K562 (cell line): Measurements from ENCODE around the gene ADCY5. TPM values are rescaled to one million over a fixed set of nuclear protein-coding genes. Genes with fewer than 3 reads are reported as not detected.

ENCODE experiments used
- IFI16 ChIP-seq: fragments of 250-450 bp; sonication (Bioruptor Pico); IDR thresholded peaks from 2 replicates; pipeline ENCODE4 v2.1.2; 2022; ENCODE audit warnings: mild to moderate bottlenecking, inconsistent platforms
- ZNF263 ChIP-seq: sonication (generic); formaldehyde crosslinking; IDR thresholded peaks from 2 replicates; pipeline ENCODE4 v1.8.0; 2022; ENCODE audit warnings: mild to moderate bottlenecking, missing genetic modification reagents, borderline replicate concordance
- polyA plus RNA-seq, 8 experiments: library from polyadenylated mRNA; depleted of rRNA in 4 of 8; stranded (reverse) in 5 of 8; unstranded in 3 of 8; fragments of >200 nt; fragmentation: Nextera tagmentation in 2 of 8; fragmentation: Illumina TruSeq in 1 of 8; extraction: Ambion mirVana in 2 of 8; extraction: Trizol in 1 of 8; gene quantifications; 2 replicates each; pipeline versions ENCODE4 v1.2.1 to v1.2.3, GENCODE V29; 2011 to 2014; ENCODE audit warnings: inconsistent platforms in 1 of 8, missing spikeins in 1 of 8
- total RNA-seq, 7 experiments: library from RNA; depleted of rRNA in 6 of 7; stranded (reverse); fragments of >200 nt in 6 of 7; fragmentation: Illumina TruSeq in 2 of 7; extraction: Trizol in 2 of 7; gene quantifications; 2 replicates each; pipeline versions ENCODE4 v1.2.1 to v1.2.3, GENCODE V29; 2011 to 2021; ENCODE audit warnings: low replicate concordance in 1 of 7
- TF ChIP-seq, protein P1 (sequence below): fragments of 450-650 bp; IDR thresholded peaks from 2 replicates; pipeline ENCODE4 v1.6.1; 2016; ENCODE audit warnings: mild to moderate bottlenecking, moderate library complexity
- TF ChIP-seq, protein P2 (sequence below), 2 experiments: fragments of 450-650 bp in 1 of 2; sonication (generic) in 1 of 2; formaldehyde crosslinking in 1 of 2; IDR thresholded peaks; 2 replicates each; pipeline versions ENCODE4 v1.7.1 to v1.9.0; 2016 to 2022; ENCODE audit warnings: inconsistent platforms in 1 of 2, mild to moderate bottlenecking in 1 of 2, missing genetic modification reagents in 1 of 2

The ADCY5 gene
- total and polyA plus RNA-seq, 9 of the 15 experiments (the other 6 are each of a cell fraction or from before 2014, with no cell fraction given) = under 0.01 TPM; not detected in 8

DNA sequence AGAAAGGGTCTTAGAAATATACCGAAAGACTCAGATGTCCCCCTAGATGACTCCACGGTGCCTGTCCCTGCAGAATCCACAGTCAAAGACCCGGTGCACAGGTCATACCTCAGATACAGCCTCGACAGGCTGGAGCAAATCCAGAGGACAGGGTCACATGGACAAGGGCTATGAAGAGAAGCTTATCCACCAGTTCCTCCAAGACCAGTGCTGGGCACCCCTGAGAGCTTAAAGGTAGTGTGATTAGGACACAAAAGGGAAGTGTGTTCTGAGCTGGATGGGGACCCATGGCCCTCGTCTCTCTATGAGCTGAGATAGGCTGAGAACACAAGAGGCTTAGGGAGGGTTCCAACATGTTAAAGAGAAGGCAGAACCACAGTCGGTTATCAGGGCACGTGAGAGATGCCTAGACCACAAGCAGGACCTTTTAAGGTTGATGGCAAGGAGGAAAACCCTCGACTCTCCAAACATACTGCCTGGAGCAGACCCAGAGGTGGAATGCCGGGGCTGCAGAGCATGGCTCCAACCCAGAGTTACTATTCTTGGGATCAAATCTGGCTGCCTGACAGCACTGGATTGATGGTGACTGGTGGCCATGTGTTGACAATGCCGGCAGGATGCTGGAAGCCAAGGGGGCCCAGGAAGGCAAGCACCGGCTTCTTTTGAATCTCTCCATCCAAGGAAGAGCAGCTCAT lies 46.9 kb downstream of the ADCY5 start (continued):
- TF ChIP-seq, protein P1, sequence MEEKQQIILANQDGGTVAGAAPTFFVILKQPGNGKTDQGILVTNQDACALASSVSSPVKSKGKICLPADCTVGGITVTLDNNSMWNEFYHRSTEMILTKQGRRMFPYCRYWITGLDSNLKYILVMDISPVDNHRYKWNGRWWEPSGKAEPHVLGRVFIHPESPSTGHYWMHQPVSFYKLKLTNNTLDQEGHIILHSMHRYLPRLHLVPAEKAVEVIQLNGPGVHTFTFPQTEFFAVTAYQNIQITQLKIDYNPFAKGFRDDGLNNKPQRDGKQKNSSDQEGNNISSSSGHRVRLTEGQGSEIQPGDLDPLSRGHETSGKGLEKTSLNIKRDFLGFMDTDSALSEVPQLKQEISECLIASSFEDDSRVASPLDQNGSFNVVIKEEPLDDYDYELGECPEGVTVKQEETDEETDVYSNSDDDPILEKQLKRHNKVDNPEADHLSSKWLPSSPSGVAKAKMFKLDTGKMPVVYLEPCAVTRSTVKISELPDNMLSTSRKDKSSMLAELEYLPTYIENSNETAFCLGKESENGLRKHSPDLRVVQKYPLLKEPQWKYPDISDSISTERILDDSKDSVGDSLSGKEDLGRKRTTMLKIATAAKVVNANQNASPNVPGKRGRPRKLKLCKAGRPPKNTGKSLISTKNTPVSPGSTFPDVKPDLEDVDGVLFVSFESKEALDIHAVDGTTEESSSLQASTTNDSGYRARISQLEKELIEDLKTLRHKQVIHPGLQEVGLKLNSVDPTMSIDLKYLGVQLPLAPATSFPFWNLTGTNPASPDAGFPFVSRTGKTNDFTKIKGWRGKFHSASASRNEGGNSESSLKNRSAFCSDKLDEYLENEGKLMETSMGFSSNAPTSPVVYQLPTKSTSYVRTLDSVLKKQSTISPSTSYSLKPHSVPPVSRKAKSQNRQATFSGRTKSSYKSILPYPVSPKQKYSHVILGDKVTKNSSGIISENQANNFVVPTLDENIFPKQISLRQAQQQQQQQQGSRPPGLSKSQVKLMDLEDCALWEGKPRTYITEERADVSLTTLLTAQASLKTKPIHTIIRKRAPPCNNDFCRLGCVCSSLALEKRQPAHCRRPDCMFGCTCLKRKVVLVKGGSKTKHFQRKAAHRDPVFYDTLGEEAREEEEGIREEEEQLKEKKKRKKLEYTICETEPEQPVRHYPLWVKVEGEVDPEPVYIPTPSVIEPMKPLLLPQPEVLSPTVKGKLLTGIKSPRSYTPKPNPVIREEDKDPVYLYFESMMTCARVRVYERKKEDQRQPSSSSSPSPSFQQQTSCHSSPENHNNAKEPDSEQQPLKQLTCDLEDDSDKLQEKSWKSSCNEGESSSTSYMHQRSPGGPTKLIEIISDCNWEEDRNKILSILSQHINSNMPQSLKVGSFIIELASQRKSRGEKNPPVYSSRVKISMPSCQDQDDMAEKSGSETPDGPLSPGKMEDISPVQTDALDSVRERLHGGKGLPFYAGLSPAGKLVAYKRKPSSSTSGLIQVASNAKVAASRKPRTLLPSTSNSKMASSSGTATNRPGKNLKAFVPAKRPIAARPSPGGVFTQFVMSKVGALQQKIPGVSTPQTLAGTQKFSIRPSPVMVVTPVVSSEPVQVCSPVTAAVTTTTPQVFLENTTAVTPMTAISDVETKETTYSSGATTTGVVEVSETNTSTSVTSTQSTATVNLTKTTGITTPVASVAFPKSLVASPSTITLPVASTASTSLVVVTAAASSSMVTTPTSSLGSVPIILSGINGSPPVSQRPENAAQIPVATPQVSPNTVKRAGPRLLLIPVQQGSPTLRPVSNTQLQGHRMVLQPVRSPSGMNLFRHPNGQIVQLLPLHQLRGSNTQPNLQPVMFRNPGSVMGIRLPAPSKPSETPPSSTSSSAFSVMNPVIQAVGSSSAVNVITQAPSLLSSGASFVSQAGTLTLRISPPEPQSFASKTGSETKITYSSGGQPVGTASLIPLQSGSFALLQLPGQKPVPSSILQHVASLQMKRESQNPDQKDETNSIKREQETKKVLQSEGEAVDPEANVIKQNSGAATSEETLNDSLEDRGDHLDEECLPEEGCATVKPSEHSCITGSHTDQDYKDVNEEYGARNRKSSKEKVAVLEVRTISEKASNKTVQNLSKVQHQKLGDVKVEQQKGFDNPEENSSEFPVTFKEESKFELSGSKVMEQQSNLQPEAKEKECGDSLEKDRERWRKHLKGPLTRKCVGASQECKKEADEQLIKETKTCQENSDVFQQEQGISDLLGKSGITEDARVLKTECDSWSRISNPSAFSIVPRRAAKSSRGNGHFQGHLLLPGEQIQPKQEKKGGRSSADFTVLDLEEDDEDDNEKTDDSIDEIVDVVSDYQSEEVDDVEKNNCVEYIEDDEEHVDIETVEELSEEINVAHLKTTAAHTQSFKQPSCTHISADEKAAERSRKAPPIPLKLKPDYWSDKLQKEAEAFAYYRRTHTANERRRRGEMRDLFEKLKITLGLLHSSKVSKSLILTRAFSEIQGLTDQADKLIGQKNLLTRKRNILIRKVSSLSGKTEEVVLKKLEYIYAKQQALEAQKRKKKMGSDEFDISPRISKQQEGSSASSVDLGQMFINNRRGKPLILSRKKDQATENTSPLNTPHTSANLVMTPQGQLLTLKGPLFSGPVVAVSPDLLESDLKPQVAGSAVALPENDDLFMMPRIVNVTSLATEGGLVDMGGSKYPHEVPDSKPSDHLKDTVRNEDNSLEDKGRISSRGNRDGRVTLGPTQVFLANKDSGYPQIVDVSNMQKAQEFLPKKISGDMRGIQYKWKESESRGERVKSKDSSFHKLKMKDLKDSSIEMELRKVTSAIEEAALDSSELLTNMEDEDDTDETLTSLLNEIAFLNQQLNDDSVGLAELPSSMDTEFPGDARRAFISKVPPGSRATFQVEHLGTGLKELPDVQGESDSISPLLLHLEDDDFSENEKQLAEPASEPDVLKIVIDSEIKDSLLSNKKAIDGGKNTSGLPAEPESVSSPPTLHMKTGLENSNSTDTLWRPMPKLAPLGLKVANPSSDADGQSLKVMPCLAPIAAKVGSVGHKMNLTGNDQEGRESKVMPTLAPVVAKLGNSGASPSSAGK = no peak
- TF ChIP-seq, protein P2, sequence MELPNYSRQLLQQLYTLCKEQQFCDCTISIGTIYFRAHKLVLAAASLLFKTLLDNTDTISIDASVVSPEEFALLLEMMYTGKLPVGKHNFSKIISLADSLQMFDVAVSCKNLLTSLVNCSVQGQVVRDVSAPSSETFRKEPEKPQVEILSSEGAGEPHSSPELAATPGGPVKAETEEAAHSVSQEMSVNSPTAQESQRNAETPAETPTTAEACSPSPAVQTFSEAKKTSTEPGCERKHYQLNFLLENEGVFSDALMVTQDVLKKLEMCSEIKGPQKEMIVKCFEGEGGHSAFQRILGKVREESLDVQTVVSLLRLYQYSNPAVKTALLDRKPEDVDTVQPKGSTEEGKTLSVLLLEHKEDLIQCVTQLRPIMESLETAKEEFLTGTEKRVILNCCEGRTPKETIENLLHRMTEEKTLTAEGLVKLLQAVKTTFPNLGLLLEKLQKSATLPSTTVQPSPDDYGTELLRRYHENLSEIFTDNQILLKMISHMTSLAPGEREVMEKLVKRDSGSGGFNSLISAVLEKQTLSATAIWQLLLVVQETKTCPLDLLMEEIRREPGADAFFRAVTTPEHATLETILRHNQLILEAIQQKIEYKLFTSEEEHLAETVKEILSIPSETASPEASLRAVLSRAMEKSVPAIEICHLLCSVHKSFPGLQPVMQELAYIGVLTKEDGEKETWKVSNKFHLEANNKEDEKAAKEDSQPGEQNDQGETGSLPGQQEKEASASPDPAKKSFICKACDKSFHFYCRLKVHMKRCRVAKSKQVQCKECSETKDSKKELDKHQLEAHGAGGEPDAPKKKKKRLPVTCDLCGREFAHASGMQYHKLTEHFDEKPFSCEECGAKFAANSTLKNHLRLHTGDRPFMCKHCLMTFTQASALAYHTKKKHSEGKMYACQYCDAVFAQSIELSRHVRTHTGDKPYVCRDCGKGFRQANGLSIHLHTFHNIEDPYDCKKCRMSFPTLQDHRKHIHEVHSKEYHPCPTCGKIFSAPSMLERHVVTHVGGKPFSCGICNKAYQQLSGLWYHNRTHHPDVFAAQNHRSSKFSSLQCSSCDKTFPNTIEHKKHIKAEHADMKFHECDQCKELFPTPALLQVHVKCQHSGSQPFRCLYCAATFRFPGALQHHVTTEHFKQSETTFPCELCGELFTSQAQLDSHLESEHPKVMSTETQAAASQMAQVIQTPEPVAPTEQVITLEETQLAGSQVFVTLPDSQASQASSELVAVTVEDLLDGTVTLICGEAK (IDR thresholded peaks at IDR 0.05) = no peak
- TF ChIP-seq, protein P2 (CRISPR knock-in tag; IDR thresholded peaks at IDR 0.05) = no peak
- TF ChIP-seq IFI16 (no peak), ZNF263 (CRISPR knock-in tag) (no peak)
